Activated B cell treated with CpG ODN at 0.5 μM for 24 hours (primary cell): Measurements from ENCODE around the gene DCP1A. TPM values are rescaled to one million over a fixed set of nuclear protein-coding genes. Genes with fewer than 3 reads are reported as not detected.
"Not testable (repeated sequence)": the region's sequence is repeated elsewhere in the genome, so short reads cannot be mapped to it uniquely, and the experiment has no call there.

Experiments
- ATAC-seq: fragments of 200-7000 bp; cut with Tn5 transposase; one replicate; pipeline ENCODE4 v1.10.0; 2021; ENCODE audit warnings: low read depth, mild to moderate bottlenecking, moderate library complexity
- CTCF ChIA-PET: fragments of 350-600 bp; sonication (Branson Sonifier 250); formaldehyde crosslinking; loops from one replicate; lab custom pipeline; 2021; ENCODE audit warnings: antibody characterized with exemption; lab: Charles Lee
- POLR2A ChIA-PET: fragments of 350-600 bp; sonication (Branson Sonifier 250); formaldehyde crosslinking; loops from one replicate; lab custom pipeline; 2021; ENCODE audit warnings: antibody characterized with exemption; lab: Charles Lee
- DNase-seq: peaks from one replicate; pipeline ENCODE4 v3.0.0; 2022
- H3K27ac Mint-ChIP-seq: one replicate; pipeline ENCODE4 v1.8.0; 2020; ENCODE audit warnings: mixed read lengths
- H3K27me3 Mint-ChIP-seq: one replicate; pipeline ENCODE4 v1.8.0; 2021; ENCODE audit warnings: mixed read lengths
- H3K36me3 Mint-ChIP-seq: one replicate; pipeline ENCODE4 v1.8.0; 2021; ENCODE audit warnings: low read depth, mixed read lengths
- H3K4me1 Mint-ChIP-seq: one replicate; pipeline ENCODE4 v1.8.0; 2021; ENCODE audit warnings: mixed read lengths
- H3K4me3 Mint-ChIP-seq: one replicate; pipeline ENCODE4 v1.8.0; 2020; ENCODE audit warnings: mild to moderate bottlenecking, mixed read lengths
- H3K9me3 Mint-ChIP-seq: one replicate; pipeline ENCODE4 v1.8.0; 2020; ENCODE audit warnings: mixed read lengths
- intact Hi-C: fragments of 100-400 bp; cut with micrococcal nuclease; formaldehyde crosslinking; loops from one replicate; pipeline ENCODE4 v1.15.1; 2024
- total RNA-seq: library from RNA; stranded (reverse); gene quantifications from 2 replicates; pipeline ENCODE4 v1.2.3, GENCODE V29; 2022
- TF ChIP-seq, protein P1 (sequence below): fragments of 200-600 bp; IDR thresholded peaks from one replicate; pipeline ENCODE4 v1.8.0; 2022; ENCODE audit warnings: antibody characterized with exemption, mild to moderate bottlenecking

DCP1A gene
- total RNA-seq, 1 donor from 2014 or later, result 35.1 TPM

DNA sequence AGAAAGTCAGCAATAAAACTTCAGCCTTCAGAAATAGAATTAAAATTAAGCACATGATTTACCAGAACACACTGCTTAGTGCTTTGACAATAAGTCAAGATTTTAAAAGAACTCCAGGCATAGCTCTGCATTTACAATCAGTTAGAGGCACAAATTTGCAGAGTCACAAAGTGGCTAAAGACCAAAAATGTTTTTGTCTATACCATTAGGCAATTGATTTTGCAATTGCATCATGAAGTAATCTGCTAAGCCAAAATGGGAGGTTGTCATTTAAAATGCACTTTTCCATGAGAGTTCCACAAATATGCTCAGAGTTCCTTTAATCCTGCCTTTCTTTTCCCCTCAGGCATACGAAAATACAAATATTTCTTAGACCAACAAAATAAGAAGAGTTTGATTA is 10.1 kb upstream of the DCP1A start:
- TF ChIP-seq, protein P1, sequence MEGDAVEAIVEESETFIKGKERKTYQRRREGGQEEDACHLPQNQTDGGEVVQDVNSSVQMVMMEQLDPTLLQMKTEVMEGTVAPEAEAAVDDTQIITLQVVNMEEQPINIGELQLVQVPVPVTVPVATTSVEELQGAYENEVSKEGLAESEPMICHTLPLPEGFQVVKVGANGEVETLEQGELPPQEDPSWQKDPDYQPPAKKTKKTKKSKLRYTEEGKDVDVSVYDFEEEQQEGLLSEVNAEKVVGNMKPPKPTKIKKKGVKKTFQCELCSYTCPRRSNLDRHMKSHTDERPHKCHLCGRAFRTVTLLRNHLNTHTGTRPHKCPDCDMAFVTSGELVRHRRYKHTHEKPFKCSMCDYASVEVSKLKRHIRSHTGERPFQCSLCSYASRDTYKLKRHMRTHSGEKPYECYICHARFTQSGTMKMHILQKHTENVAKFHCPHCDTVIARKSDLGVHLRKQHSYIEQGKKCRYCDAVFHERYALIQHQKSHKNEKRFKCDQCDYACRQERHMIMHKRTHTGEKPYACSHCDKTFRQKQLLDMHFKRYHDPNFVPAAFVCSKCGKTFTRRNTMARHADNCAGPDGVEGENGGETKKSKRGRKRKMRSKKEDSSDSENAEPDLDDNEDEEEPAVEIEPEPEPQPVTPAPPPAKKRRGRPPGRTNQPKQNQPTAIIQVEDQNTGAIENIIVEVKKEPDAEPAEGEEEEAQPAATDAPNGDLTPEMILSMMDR, result no peak
- Mint-ChIP-seq H3K36me3 (no peaks in the 10 kb centered on the region), H3K9me3 (no peaks in the 10 kb centered on the region), H3K27me3 (peaks cover 9% of the 10 kb centered on the region), H3K4me3 (no peak overlapping the region), H3K27ac (no peak overlapping the region), H3K4me1 (no peaks in the 10 kb centered on the region)
- intact Hi-C loops, result no loop called here
- ChIA-PET POLR2A (no interaction called here), CTCF (no interaction called here)
- DNase-seq (no peak), ATAC-seq (no peak)

DNA sequence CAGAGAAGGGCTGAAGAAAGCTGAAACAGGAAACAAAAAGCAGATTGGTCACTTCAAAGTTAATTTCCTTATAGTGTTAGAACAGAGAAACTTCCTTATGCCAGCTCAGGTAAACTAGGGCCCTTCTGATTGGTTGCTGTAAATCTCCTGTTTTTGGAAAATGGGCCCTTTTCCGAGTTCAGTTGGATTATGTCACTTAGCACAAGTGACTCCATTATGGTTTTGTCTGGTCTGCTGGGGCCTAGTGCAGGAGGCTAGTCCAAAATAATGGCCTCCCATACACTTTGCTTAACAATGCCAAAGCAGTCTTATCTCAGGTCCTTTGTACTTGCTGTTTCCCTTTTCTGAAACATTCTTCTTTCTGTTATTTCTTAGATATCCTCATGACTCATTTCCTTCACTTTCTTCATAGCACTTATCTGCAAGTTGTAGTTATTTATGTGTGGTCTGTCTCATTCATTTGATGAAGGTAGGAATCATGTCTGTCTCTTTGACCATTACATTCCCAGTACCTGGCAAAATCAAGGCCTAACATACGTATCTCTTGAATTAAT is 7.7 kb upstream of the DCP1A start:
- no peaks in the 10 kb centered on the region for H3K4me1 Mint-ChIP-seq
- H3K27ac Mint-ChIP-seq, result no peak overlapping the region
- TF ChIP-seq, protein P1, result no peak
- no peaks in the 10 kb centered on the region for H3K36me3 Mint-ChIP-seq
- H3K4me3 Mint-ChIP-seq, result no peak overlapping the region
- H3K27me3 Mint-ChIP-seq, result peaks cover 4% of the 10 kb centered on the region
- ChIA-PET CTCF (no interaction called here), POLR2A (no interaction called here)
- no peaks in the 10 kb centered on the region for H3K9me3 Mint-ChIP-seq
- ATAC-seq (no peak), DNase-seq (no peak)
- intact Hi-C loops, result no loop called here

DNA sequence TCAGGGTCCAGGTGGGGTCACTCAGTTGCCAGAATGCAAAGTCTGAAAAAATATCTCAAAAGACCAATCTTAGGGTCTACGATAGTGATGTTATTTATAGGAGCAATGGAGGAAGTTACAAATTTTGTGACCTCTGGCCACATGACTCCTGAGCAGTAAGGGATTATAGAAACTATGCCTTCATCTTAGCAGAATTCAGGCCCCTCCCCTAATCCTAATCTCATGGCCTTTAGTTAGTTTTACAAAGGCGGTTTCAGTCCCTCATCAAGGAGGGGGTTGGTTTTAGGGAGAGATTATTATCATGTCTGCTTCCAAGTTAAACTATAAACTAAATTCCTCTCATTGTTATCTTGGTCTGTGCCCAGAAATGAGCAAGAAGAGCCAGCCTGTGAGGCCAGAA is 5.9 kb upstream of the DCP1A start:
- intact Hi-C loops, result no loop called here
- Mint-ChIP-seq H3K27me3 (no peaks in the 10 kb centered on the region), H3K4me3 (no peak overlapping the region), H3K36me3 (no peaks in the 10 kb centered on the region), H3K4me1 (no peaks in the 10 kb centered on the region), H3K27ac (no peak overlapping the region), H3K9me3 (no peaks in the 10 kb centered on the region)
- CTCF ChIA-PET, result no interaction called here
- ATAC-seq (no peak), DNase-seq (no peak)
- POLR2A ChIA-PET, result interaction anchor here (0.7 kb wide), 1 partner anchor 203 kb away, joined by 4 read pairs; no protein-coding TSS in a partner anchor
- TF ChIP-seq, protein P1, result no peak

DNA sequence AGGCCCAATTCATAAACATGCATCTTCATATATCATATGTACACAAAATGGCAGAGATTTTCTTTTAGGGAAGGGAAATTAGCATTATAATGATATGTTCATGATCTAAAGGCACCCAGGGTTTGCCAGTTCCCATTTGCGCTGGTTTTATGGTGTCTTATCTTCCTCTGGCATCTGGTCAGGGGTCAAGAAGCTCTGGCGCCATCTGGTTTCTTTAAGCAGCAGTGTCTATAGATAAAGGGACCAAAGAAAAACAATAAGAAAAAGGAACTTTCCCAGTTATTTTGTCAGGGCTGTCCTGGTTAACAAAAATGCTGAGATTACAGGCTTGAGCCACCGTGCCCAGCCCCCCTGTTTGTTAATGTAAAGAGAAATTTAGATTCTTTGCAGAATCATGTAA is 3.3 kb upstream of the DCP1A start:
- no peak overlapping the region for H3K4me3 Mint-ChIP-seq
- H3K27ac Mint-ChIP-seq, result no peak overlapping the region
- ChIA-PET CTCF (no interaction called here), POLR2A (no interaction called here)
- H3K9me3 Mint-ChIP-seq, result no peaks in the 10 kb centered on the region
- no peak for ATAC-seq
- peaks cover 18% of the 10 kb centered on the region for H3K4me1 Mint-ChIP-seq
- TF ChIP-seq, protein P1, result no peak
- H3K27me3 Mint-ChIP-seq, result no peaks in the 10 kb centered on the region
- no peak for DNase-seq
- intact Hi-C loops, result no loop called here
- H3K36me3 Mint-ChIP-seq, result peaks cover 11% of the 10 kb centered on the region

DNA sequence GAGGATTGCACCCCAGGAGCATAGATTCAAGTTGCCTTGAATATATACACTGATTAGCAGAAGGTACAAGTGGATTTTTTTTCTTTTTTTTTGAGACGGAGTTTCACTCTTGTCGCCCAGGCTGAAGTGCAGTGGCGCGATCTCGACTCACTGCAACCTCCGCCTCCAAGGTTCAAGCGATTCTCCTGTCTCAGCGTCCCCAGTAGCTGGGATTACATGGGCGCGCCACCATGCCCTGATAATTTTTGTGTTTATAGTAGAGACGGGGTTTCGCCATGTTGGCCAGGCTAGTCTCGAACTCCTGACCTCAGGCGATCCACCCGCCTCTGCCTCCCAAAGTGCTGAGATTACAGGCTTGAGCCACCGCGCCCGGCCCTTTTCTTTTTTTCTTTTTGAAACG is 775 bp upstream of the DCP1A start:
- Mint-ChIP-seq H3K27ac (peak overlapping the region; percentile 95), H3K4me3 (peak overlapping the region; percentile 98), H3K4me1 (peaks cover 27% of the 10 kb centered on the region), H3K36me3 (peaks cover 23% of the 10 kb centered on the region)
- H3K27me3 Mint-ChIP-seq, DNase-seq, H3K9me3 Mint-ChIP-seq, ATAC-seq, CTCF ChIA-PET: not testable (repeated sequence)
- POLR2A ChIA-PET, result interaction anchor here (0.9 to 1.8 kb wide), 6 partner anchors 27 to 577 kb away, joined by 3 to 15 read pairs (median 4); partner anchors contain the start of genes ACTR8, NEK4 and SELENOK
- intact Hi-C loops, result loop anchor here (5.0 kb wide), 1 partner anchor 216 kb away; the partner anchor contains the start of gene RFT1
